ENCODE data around the gene HCN2.
"Not testable (repeated sequence)": the region's sequence is repeated elsewhere in the genome, so short reads cannot be mapped to it uniquely, and the experiment has no call there.

HCN2 gene

DNA sequence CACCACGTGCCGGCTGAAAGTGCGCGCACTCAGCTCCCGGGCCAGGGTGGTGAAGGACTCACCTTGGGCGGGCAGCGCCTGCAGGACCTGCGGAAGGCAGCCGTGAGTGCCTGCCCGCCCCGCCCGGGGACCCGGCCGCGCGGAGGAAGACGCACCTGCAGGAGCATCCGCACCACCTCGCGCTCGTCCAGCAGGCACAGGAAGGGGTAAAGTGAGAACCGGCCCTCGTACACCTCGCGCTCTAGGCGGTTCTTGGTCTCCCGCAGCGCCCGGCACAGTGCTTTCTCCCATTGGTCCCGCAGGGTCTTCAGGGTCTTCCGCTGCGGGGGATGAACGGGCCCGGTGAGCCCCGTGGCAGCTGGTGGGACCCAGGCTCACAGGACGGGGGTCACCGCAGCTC lies 33.0 kb downstream of the HCN2 start:
- no peak for DNase-seq

DNA sequence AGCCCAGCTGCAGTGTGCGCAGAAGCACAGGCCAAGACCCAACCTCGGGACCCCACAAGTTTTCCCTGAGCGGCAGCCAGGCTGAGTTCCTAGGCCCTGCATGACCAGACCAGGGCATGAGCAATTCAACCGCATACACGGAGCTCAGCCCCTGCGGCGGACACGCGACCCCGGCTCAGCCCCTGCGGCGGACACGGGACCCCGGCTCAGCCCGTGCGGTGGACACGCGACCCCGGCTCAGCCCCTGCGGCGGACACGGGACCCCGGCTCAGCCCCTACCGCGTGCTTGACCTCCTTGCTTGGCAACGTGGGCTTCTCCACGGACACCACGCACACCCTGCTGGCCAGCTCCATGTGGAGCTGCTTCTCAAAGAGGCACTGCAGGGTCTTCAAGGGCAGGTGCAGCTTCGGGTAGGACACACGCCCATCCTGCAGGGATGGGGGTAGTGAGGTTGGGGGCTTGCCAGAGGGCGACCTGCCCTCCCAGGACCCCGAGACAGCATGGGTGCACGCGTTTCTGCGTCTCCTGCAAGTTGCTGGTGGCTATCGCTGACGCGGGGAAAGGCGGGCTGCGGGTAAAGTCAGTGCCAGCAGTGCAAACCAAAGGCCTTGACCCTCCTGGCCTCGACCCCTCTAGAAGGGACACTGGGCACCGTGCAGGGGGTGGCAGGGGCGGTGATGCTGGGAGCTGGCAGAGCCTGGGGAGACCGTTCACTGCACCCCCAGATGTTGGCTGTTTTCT lies 33.7 kb downstream of the HCN2 start:
- DNase-seq: no peak

- DNase-seq: no peak
Observed at GRCh38 chr19:623974-624373, 34.3 kb downstream of the HCN2 start.

GRCh38 chr19:624433-625109 lies 34.9 kb downstream of the HCN2 start:
- no peak for DNase-seq

DNA sequence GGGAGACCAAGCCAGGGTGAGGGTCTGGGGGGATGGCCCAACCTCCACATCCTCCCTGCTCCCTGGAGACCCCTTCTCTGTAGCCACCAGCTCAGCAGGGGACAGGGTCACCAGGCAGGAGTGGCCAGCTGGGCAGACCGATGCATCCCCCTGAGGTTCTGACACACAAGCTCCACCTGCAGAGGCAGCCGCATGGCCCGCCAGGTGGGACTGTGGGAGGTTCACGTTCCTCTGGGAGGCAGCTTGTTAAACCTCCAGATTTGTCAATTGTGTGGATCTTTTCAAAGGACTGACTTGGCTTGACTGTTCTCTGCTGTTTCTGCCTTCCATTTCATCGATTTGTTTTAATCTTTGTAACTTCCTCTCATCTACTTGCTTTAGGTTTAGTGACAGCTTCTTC lies 35.6 kb downstream of the HCN2 start:
- no peak for DNase-seq

DNA sequence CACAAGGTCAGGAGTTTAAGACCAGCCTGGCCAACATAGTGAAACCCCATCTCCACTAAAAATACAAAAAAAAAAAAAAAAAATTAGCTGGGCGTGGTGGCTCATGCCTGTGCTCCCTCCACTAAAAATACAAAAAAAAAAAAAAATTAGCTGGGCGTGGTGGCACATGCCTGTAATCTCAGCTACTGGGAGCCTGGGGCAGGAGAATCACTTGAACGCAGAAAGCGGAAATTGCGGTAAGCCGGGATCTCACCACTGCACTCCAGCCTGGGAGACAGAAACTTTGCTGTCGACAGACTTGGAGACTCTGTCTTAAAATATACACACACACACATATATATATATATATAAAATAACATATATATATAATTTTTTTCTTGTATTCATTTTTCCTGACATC lies 36.9 kb downstream of the HCN2 start:
- DNase-seq: not testable (repeated sequence)

GRCh38 chr19:628168-628567 lies 38.5 kb downstream of the HCN2 start:
- no peak for DNase-seq

DNA sequence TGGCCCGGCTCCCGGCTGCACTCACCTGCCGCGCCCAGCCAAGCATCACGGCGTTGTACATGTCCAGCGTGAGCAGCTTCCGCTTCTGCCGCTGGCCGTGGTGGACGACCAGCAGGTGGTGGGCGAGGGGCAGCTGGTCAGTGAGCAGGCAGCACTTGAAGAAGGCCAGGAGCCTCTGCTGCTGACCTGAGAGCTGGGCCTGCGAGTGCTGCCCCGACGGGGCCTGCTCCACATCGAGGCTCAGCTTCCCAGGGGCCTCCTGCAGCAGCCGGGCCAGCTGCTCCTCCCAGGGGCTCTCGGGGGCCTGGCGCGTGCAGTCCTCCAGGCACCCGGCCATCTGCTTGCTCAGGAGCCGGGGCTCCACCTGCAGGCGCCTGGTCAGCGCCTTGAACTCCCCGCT lies 39.8 kb downstream of the HCN2 start:
- not testable (repeated sequence) for DNase-seq

DNA sequence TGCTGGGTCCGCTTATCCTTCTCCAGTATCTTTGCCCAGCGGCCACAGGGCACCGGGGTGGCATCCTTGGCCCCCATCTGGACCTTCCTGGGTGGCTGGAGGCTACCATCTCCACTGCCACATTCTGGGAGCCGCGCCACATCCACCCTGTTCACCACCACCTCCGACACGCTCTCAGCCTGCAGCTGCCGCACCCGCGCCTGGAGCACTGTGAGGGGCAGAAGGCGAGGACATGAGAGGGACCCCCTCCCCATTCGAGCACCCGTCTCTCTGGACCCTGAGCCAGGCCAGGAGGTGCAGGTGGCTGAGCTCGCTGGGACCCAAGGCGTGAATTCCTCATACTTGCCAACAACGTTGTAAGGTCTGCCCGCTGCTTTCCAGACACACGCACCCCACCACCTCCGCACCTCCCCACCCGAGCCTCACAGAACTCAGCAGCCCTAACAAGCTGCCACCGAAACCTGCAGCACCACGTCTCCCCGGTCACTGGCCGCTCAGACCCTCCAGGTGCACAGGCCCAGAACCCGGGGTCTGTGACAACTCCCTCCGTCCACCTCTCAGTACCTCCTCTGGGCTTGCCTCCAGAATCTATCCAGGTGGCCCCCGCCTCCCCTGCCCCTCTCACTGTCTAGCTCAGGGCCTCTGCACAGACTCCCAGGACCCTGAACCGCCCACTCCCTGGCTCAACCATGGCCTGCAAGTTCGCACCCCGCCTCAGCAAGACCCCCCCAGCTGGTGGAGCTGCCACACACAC lies 40.5 kb downstream of the HCN2 start:
- no peak for DNase-seq

DNA sequence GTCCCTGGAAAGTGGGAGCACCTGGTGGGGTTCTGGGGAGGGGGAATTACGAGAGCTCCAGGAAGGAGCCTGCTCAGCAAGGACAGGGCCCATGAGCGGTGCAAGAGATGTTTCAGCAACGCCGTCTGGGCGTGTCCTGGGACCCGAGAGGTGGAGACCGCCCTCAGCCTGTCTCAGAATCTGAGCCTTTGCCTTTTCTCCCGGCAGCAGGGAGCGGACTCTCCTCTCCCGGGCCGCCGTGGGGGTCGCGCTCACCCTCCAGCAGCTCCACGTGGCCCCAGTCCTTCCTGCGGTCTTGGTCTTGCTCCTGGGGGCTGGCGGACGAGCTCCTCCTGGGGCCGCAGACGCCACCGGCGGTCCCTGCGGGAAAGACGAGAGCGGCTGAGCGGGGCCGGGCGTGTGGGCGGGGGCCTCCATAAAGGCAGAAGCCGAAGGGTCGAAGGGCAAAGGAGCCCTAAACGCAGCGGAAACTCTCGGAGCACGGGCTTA lies 42.9 kb downstream of the HCN2 start:
- DNase-seq: no peak

DNA sequence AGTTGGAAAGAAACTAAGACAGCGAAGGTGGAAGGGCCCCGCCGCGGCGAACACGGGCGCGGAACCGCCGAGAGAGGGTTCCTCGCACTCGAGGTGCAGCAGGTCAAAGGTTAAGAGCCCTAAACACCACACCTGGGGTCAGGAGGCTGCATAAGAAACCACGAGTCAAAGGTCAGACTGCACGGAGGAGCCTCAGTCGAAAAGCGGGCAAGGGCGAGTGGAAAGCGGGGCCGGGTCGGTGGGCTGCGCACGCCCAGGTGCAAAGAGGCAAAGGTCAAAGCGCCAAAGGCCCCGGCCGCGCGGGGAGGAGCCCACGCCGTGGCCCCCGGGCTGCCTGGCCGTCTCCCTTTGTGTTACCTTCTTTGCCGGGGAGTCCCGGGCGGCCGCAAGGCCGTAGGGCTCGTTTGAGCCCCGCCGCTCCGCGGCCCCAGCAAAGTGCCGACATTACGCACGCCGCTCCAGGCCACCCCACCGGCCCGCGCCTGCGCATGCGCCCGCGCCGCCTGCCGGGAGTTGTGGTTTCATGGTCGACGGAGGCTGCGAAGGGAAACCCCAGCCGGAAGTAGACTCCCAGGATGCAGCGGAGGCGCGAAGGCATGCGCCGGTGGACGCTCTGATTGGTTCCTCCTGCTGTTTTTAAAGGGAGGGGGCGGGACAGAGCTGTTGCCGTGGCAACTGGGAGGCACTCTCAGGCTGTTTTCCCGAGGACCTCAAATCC lies 43.5 kb downstream of the HCN2 start, which contains the start of gene POLRMT:
Gene POLRMT (minus strand): TSS at position 470 of the 718 bp plus-strand sequence. CDS start 25 bp downstream, at position 445.
- DNase-seq: peak; percentile 85

GRCh38 chr19:633786-634639 lies 44.3 kb downstream of the HCN2 start:
- no peak for DNase-seq

DNA sequence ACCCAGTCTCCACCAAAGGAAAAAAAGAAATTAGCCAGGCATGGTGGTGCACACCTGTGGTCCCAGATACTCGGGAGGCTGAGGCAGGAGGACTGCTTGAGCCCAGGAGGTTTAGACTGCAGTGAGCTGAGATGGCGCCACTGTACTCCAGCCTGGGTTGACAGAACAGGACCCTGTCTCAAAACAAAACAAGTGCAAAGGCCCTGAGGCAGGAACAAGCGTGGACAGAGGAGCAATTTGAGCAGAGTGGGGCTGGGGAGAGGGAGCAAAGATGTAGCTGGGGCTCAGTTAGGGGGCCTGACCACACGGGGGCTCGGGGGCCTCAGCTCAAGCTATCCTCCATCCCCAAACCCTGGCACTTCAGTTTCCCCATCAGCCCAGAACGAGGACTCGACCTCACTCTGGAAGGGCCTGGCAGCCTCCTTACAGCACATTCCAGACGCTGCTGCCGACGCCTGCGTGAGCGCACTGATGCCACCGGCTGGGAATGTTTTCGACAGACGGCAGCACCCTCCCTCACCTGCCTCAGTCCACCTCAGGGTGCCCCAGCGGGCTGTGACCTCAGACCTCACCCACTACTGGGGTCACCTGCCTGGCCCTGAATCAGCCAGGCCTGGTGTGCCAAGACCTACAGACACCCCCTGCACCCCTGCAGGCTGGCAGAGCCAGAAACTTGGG lies 45.4 kb downstream of the HCN2 start:
- no peak for DNase-seq

- DNase-seq: no peak
Observed at GRCh38 chr19:638906-639252, 49.2 kb downstream of the HCN2 start.

GRCh38 chr19:639253-640160 lies 49.8 kb downstream of the HCN2 start, which contains the start of gene FGF22:
Gene FGF22 (plus strand): TSS chr19:639879. CDS start chr19:639926, 47 bp downstream.
- DNase-seq: peak; percentile 21

DNA sequence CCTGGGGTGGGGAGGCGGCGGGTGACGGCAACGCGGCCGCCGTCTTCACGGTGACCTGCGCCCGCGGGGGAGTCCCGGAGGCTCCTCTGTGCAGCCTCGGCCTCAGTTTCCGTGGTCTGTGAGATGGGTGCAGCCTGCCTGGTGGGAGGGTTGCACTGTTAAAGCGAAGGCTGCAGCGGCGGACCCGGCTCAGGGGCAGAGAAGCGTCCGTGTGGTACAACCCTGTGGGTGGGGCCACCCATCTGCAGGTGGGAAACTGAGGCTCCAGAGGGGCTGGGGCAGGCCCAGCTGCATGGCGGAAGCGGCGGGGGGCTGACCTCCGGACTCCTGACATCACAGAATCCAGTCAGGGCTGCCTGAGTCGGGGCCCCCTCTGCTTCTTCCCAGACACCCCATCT lies 50.5 kb downstream of the HCN2 start:
- no peak for DNase-seq

DNA sequence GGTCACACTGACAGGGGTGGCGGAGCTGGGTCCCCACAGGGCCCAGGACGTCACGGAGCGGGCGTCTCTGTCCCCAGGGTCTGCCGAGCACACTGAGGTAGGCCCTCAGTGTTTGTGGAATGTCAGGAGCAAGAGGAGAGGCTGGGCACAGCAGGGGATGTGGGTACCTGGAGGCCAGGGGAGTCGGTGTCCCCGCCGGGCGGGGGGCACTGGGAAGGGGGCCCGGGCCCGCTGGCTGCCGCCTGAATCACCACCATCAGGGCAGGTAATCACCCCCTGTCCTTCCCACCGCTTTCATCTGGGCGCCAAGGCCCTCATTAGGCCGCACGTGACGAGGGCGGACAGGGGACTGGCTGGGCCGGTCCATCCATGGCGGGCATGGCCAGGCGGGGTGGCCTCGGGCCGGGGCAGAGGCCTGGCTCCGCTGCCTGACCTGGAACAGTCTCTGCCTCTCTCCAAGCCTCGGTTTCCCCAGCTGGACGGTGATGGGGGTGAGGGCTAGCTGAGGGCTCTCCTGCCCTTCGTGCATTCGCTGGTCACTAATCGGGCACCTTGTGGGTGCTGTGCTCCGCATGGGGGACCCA lies 51.0 kb downstream of the HCN2 start:
- no peak for DNase-seq

DNA sequence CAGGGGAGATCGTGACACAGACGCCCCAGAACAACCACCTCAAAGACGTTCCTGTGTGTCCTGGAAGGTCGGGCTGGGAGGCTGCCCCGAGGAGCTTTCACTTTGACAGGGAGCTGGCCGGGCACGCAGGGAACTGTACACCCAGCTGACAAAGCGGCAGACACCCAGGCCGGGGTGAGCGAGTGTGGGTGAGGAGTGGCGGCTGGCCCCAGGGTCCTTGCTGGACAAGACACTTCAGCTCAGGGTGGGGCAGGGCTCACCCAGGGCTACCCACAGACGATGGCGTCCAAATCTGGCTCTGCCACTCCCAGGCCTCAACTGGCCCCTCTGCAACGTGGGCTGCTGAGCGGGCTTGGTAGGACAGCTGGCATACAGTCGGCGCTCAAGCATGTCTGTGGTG lies 52.0 kb downstream of the HCN2 start:
- no peak for DNase-seq

DNA sequence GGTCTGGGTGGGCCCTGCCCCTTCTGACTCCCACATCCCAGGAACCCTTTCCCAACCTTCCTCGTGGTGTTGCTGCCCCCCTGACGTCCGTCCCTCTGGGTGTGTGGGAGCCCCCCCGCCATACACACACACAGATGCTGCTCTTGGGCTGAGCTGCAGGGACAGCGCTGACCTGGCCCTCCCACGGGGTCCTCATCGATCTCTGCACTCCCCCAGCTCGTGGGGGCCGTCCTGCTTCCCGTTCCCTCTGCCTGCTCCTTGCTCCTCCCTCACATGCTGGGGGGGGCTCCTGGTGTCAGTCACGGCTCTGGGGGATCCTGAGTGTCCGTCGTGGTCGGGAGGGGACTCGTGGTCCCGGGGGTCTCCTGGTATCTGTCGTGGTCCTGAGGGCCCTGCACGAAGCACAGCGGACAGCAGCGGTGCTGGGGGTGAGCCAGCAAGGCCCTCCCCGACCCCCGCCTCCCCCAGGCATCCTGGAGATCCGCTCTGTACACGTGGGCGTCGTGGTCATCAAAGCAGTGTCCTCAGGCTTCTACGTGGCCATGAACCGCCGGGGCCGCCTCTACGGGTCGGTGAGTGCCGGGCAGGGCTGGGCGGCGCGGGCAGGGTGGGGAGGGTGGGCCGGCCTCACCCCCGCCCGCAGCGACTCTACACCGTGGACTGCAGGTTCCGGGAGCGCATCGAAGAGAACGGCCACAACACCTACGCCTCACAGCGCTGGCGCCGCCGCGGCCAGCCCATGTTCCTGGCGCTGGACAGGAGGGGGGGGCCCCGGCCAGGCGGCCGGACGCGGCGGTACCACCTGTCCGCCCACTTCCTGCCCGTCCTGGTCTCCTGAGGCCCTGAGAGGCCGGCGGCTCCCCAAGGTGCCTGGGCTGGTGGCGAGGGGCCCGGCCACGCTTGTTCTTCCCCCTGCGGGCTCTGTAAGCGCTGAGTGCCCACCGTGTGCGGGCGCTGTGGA lies 53.4 kb downstream of the HCN2 start:
- DNase-seq: no peak

All from NCI-H526 treated with DMSO at 0.1 percent for 48 hours (cell line).